Smooth muscle cell of trachea (primary cell): ENCODE measurements around the gene IKZF4. TPM values are rescaled to one million over a fixed set of nuclear protein-coding genes. Genes with fewer than 3 reads are reported as not detected.

ENCODE experiments used
- total RNA-seq: library from RNA; depleted of rRNA; stranded (reverse); fragments of >200 nt; gene quantifications from 2 replicates; pipeline ENCODE4 v1.2.1, GENCODE V29; 2014

IKZF4 gene
- 1.2 and 1.7 TPM in 2 replicates for total RNA-seq

GRCh38 chr12:56020423-56021184 lies at the start of gene IKZF4:
Gene IKZF4 (plus strand): TSS chr12:56021043. CDS start chr12:56021494, 451 bp downstream.

DNA sequence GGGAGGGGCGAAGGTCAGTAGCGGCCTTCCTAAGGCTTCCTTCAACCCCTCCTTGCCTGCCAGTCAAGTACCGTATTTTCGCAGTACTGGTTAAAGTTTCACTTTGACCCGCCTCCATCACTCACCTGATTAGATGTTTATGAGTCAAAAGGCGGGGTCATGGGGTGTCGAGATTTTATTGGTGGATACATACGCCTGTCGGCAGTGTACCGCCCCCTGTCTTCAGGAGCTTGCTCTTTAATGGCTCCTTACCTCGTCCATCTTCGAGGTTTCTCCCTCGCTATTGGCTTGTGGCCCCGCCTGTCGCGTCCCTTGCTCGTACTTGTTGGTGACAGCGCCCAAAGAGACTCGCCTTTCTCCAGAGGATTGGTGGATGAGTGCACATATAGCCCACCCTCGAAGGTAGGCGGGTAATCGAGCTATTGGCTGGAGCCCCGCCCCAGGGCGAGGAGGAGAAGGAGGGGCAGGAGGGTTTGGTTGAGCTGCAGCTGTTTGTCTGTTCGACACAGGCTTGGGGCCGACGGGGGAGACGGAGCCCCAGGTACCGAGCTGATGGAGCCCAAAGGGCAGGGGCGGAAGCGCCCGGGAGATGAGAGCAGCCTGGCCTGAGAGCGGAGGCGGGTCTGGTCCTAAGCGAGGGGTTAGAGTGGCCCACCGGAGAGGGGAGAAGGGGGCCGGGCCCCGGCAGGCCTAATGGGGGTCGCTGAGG lies 47.1 kb upstream of the IKZF4 start, which contains the start of gene RAB5B:
Gene RAB5B (plus strand): TSS at position 480 of the 709 bp plus-strand sequence. CDS start 12,883 bp downstream, outside the sequence.

DNA sequence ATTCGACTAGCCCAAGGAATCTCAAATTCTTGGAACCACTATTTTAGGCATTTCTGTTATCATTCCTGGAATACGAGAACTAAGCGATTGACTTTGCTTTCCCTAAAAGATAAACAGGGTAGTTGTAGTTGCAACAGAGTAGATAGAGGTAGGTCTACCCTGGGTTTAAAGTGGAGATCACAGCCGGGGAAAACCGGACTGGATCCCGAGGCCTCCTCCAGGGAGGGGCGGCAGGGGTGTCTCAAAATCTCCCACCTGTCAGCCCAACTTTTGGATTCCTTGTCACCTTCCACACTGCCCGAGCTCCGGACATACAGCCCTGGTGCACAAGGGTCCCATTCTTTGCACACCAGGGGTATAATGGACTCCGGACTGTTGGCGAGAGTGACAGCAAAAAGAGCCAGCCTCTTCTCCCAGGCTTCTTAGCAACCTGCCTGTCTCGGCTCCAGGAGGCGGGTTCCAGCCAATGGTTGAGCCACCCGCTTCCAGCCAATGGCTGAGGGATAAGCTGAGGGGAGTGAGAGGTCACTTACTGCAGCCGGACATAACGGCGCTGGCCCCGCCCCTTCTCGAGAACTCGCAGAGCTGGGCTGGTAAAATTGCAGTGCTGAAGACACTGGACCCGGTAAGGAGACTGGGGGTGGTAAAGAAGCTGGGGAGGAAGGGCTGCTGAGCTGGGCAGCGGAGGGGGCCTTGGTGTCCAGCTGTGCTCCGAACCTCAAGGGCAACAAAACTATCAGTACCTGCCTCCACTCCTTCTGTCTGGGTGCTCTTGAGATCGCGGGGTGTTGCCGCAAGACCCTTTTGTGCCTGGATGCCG lies 23.9 kb upstream of the IKZF4 start, which contains the start of gene SUOX:
Gene SUOX (plus strand): TSS at position 562 of the 820 bp plus-strand sequence. CDS start 4,946 bp downstream, outside the sequence.

GRCh38 chr12:56041552-56042429 lies 20.9 kb downstream of the IKZF4 start, which contains the start of gene RPS26:
Gene RPS26 (plus strand): TSS chr12:56041918. CDS start chr12:56042167, 249 bp downstream.

GRCh38 chr12:56079723-56080555 lies 59.1 kb downstream of the IKZF4 start, which contains the start of gene ERBB3:
Gene ERBB3 (plus strand): TSS chr12:56080165. CDS start chr12:56080301, 136 bp downstream.

Other genes starting within 250 kb of the IKZF4 start
- 63.2 and 108 TPM in 2 replicates for gene SARNP, start 203.3 kb upstream of the IKZF4 start, total RNA-seq
- 12.2 and 24.9 TPM in 2 replicates for gene ORMDL2, start 203.0 kb upstream of the IKZF4 start, total RNA-seq
- gene DNAJC14, start 191.5 kb upstream of the IKZF4 start, total RNA-seq, result 72.8 and 74.6 TPM in 2 replicates
- gene MMP19, start 178.1 kb upstream of the IKZF4 start, total RNA-seq, result 8.4 and 12.1 TPM in 2 replicates
- 34.2 and 36.5 TPM in 2 replicates for gene PYM1, start 93.1 kb upstream of the IKZF4 start, total RNA-seq
- 68.6 and 74.2 TPM in 2 replicates for gene DGKA, start 89.9 kb upstream of the IKZF4 start, total RNA-seq
- gene PMEL, start 55.0 kb upstream of the IKZF4 start, total RNA-seq, result 0.33 and 1.6 TPM in 2 replicates
- 13.4 and 21.1 TPM in 2 replicates for gene CDK2, start 54.2 kb upstream of the IKZF4 start, total RNA-seq
- gene RAB5B, start 47.0 kb upstream of the IKZF4 start, total RNA-seq, result 65.5 and 66.2 TPM in 2 replicates
- gene SUOX, start 23.8 kb upstream of the IKZF4 start, total RNA-seq, result 17.5 and 19.0 TPM in 2 replicates
- 136 and 411 TPM in 2 replicates for gene RPS26, start 20.9 kb downstream of the IKZF4 start, total RNA-seq
- gene ERBB3, start 59.1 kb downstream of the IKZF4 start, total RNA-seq, result 0.33 and 2.3 TPM in 2 replicates
- gene PA2G4, start 83.5 kb downstream of the IKZF4 start, total RNA-seq, result 101 and 138 TPM in 2 replicates
- 1,465 and 2,446 TPM in 2 replicates for gene RPL41, start 95.6 kb downstream of the IKZF4 start, total RNA-seq
- gene ZC3H10, start 97.2 kb downstream of the IKZF4 start, total RNA-seq, result 4.4 and 5.6 TPM in 2 replicates
- 396 and 399 TPM in 2 replicates for gene ESYT1, start 107.2 kb downstream of the IKZF4 start, total RNA-seq
- gene MYL6B, start 131.5 kb downstream of the IKZF4 start, total RNA-seq, result 68.3 and 89.3 TPM in 2 replicates
- gene MYL6, start 137.3 kb downstream of the IKZF4 start, total RNA-seq, result 1,139 and 2,051 TPM in 2 replicates
- gene SMARCC2, start 168.4 kb downstream of the IKZF4 start, total RNA-seq, result 42.6 and 58.9 TPM in 2 replicates
- 82.5 and 144 TPM in 2 replicates for gene RNF41, start 200.9 kb downstream of the IKZF4 start, total RNA-seq
- 27.0 and 29.2 TPM in 2 replicates for gene NABP2, start 203.3 kb downstream of the IKZF4 start, total RNA-seq
- gene SLC39A5, start 209.0 kb downstream of the IKZF4 start, total RNA-seq, result not detected in 2 replicates
- 14.0 and 15.9 TPM in 2 replicates for gene ANKRD52, start 237.3 kb downstream of the IKZF4 start, total RNA-seq
- 8.6 and 11.9 TPM in 2 replicates for gene COQ10A, start 245.9 kb downstream of the IKZF4 start, total RNA-seq